Measurements from ENCODE around the gene DEFB131B. TPM values are rescaled to one million over a fixed set of nuclear protein-coding genes. Genes with fewer than 3 reads are reported as not detected.

DEFB131B gene
- total and polyA plus RNA-seq, 9 donors, result not detected

GRCh38 chr11:71917646-71918140, 39.4 kb downstream of the DEFB131B start:
- H3K4me1 ChIP-seq (ENCODE audit: insufficient read depth), result no peaks in the 10 kb centered on the region
- no peak for DNase-seq
- 88 to 94% (median 91%) methylated on average over 9 of the region's 9 CpGs for WGBS, 3 donors
- H3K4me3 ChIP-seq, result no peak overlapping the region
- H3K36me3 ChIP-seq, result no peaks in the 10 kb centered on the region
- intact Hi-C loops (cut with DNase I), result no loop called here
- H3K27ac ChIP-seq, result no peak overlapping the region
- H3K27me3 ChIP-seq, result no peaks in the 10 kb centered on the region
- H3K9me3 ChIP-seq, result no peaks in the 10 kb centered on the region
- TF ChIP-seq POLR2A (IDR thresholded peaks at IDR 0.05), result no peak

GRCh38 chr11:71927820-71928736, 49.8 kb downstream of the DEFB131B start, which contains the start of gene XNDC1N:
Gene XNDC1N (minus strand): TSS chr11:71928594. CDS start chr11:71923353, 5,241 bp downstream.
- intact Hi-C loops (cut with DNase I), result no loop called here
- H3K4me3 ChIP-seq, result peak within 1 kb of the TSS; percentile 89
- WGBS, 3 donors, result 0% methylated on average over 40 of the region's 40 CpGs
- no peaks in the 10 kb centered on the region for H3K9me3 ChIP-seq
- peak within 1 kb of the TSS; percentile 16 to 81 for H3K27ac ChIP-seq
- peaks cover 10% of the 10 kb centered on the region for H3K4me1 ChIP-seq (ENCODE audit: insufficient read depth)
- H3K36me3 ChIP-seq, result no peaks in the 10 kb centered on the region
- peak; percentile 61 to 80 (median 73) for DNase-seq
- H3K27me3 ChIP-seq, result no peaks in the 10 kb centered on the region
- no peak for TF ChIP-seq CTCF (IDR thresholded peaks at IDR 0.05)
- no peak for TF ChIP-seq POLR2A (IDR thresholded peaks at IDR 0.05)
- TF ChIP-seq EP300 (IDR thresholded peaks at IDR 0.05), result no peak

DNA sequence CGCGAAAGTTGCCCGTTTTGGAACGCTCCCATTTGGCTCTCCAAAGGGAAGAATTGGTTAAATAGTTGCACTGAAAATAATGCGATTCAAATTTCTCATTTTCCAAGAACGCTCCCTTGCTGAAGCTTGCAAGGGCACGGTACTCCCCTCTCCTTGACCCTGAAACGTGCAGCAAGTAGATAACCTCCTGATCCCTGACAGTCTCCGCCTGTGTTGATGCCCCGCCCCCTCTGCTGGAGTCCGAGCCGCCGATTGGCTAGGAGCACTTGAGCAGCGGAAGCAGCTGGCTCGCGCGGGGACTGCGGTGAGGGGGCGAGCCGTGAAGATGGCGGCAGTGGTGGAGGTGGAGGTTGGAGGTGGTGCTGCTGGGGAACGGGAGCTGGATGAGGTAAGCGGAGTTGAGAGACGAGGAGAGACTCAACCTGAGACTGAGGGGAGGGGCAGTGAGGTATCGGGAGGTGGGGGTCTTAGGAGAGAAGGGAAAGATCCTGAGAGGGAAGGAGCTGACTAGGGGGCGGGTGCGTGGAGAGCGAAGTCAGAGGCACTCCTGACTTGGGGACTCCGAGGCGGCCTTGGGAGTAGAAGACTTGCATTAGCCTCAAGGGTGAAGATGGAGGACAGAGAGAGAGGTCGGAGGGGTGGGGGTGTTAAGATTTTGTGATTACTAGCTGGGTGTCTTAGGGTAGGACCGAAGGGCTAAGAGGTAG, 50.6 kb downstream of the DEFB131B start, which contains the start of gene RNF121:
Gene RNF121 (plus strand): TSS at position 310 of the 707 bp plus-strand sequence. CDS start 16 bp downstream, at position 326.
- 0 to 1% (median 1%) methylated on average over 32 of the region's 32 CpGs for WGBS, 3 donors
- H3K9me3 ChIP-seq, result no peaks in the 10 kb centered on the region
- TF ChIP-seq CTCF (IDR thresholded peaks at IDR 0.05) (no peak), POLR2A (IDR thresholded peaks at IDR 0.05) (peak; percentile 28), EP300 (IDR thresholded peaks at IDR 0.05) (no peak)
- H3K27me3 ChIP-seq, result no peaks in the 10 kb centered on the region
- no peaks in the 10 kb centered on the region for H3K36me3 ChIP-seq
- H3K27ac ChIP-seq, result peak within 1 kb of the TSS; percentile 16 to 81
- peak; percentile 95 to 97 (median 96) for DNase-seq
- H3K4me1 ChIP-seq (ENCODE audit: insufficient read depth), result peaks cover 10% of the 10 kb centered on the region
- H3K4me3 ChIP-seq, result peak within 1 kb of the TSS; percentile 89
- intact Hi-C loops (cut with DNase I), result no loop called here

GRCh38 chr11:71929491-71929890, 51.2 kb downstream of the DEFB131B start:
- H3K4me3 ChIP-seq, result peak overlapping the region; percentile 89
- intact Hi-C loops (cut with DNase I), result no loop called here
- no peak for DNase-seq
- peaks cover 10% of the 10 kb centered on the region for H3K4me1 ChIP-seq (ENCODE audit: insufficient read depth)
- 3 to 5% (median 4%) methylated on average over 6 of the region's 6 CpGs for WGBS, 3 donors
- TF ChIP-seq POLR2A (IDR thresholded peaks at IDR 0.05) (no peak), EP300 (IDR thresholded peaks at IDR 0.05) (no peak), CTCF (IDR thresholded peaks at IDR 0.05) (no peak)
- H3K36me3 ChIP-seq, result no peaks in the 10 kb centered on the region
- no peaks in the 10 kb centered on the region for H3K27me3 ChIP-seq
- H3K27ac ChIP-seq, result no peak overlapping the region
- H3K9me3 ChIP-seq, result no peaks in the 10 kb centered on the region
